Choroid plexus epithelial cell (primary cell): ENCODE results near the gene KCNJ1.

Experiments
- DNase-seq: peaks from one replicate; pipeline ENCODE4 v3.0.0-alpha.2; 2010; ENCODE audit warnings: low read depth
- H3K4me3 ChIP-seq: 2 replicates; pipeline ENCODE4 v1.5.1; 2011; ENCODE audit warnings: low read depth, mild to moderate bottlenecking, control low read depth, low read length, moderate library complexity
- TF ChIP-seq, protein P1 (sequence below): conservative IDR thresholded peaks from 2 replicates; pipeline ENCODE4 v1.5.1; 2011; ENCODE audit warnings: low read depth, mild to moderate bottlenecking, control low read depth, inconsistent platforms, low read length, moderate library complexity

The KCNJ1 gene

DNA sequence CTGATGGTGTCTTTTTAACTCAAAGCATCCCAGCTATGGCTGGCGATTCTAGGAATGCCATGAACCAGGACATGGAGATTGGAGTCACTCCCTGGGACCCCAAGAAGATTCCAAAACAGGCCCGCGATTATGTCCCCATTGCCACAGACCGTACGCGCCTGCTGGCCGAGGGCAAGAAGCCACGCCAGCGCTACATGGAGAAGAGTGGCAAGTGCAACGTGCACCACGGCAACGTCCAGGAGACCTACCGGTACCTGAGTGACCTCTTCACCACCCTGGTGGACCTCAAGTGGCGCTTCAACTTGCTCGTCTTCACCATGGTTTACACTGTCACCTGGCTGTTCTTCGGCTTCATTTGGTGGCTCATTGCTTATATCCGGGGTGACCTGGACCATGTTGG is 44.1 kb upstream of the KCNJ1 start:
- no peak overlapping the region for H3K4me3 ChIP-seq
- TF ChIP-seq, protein P1, sequence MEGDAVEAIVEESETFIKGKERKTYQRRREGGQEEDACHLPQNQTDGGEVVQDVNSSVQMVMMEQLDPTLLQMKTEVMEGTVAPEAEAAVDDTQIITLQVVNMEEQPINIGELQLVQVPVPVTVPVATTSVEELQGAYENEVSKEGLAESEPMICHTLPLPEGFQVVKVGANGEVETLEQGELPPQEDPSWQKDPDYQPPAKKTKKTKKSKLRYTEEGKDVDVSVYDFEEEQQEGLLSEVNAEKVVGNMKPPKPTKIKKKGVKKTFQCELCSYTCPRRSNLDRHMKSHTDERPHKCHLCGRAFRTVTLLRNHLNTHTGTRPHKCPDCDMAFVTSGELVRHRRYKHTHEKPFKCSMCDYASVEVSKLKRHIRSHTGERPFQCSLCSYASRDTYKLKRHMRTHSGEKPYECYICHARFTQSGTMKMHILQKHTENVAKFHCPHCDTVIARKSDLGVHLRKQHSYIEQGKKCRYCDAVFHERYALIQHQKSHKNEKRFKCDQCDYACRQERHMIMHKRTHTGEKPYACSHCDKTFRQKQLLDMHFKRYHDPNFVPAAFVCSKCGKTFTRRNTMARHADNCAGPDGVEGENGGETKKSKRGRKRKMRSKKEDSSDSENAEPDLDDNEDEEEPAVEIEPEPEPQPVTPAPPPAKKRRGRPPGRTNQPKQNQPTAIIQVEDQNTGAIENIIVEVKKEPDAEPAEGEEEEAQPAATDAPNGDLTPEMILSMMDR, result no peak
- no peak for DNase-seq

DNA sequence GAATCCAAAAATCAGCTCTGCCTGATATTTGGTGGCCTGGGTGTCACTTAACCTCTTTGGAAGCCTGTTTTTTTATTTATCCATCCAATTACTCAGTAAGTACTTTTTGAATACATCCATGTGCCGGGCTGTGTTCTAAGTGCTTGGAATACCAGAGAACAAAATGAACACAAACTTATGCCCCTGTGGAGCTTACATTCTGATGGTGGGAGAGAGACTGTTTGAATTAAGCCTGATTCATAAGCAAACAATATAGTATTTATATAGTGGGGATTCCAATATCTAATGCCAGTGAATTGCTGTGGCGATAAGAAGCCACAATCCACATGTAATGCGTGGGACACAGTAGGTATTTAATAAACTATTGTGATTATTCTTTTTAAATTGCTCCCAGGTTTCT is 43.5 kb upstream of the KCNJ1 start:
- H3K4me3 ChIP-seq, result no peak overlapping the region
- TF ChIP-seq, protein P1, result no peak
- DNase-seq, result no peak

GRCh38 chr11:128909438-128910125 is 42.5 kb upstream of the KCNJ1 start:
- TF ChIP-seq, protein P1, result no peak
- no peak for DNase-seq
- no peak overlapping the region for H3K4me3 ChIP-seq

DNA sequence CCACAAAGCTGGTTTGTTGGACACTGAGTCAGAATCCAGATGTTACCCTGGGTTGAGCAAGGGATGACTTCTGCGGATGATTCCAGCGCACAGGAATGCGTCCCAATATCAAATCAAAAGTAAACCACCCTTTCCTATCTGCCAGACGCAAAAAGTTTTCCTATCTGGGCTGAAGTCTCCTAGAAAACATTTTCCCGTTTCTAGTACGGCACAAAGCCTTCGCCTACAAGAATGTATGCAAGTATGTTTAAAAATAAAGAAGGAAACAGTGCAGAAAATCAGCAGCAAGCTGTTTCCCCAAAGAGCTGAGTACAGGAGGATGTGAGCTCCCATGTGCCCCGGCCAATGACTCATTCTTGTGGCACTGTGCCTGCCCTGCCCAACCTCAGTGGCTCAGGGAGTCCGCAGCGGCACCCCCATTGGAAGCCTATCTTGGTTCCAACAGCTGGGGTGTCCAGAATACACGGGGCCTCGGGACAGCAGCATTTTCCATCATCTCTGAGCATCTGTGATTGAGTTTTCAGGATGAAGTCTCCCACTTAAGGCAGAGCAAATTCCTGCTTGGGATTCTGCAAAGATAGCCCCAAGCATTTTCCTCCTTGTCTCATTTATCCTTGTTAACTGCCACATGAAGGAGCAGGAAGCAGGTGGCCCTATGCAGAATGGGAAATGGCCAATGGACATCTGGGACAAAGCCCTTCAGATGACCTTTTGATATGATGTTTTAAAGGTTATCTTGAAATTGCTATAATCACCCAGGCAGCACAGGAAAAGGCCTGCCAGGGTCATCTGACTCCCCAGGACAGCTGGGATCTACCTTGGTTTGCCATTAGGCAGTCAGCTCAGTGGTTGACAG is 41.5 kb upstream of the KCNJ1 start:
- TF ChIP-seq, protein P1, result no peak
- DNase-seq, result peak; percentile 42
- H3K4me3 ChIP-seq, result no peak overlapping the region

DNA sequence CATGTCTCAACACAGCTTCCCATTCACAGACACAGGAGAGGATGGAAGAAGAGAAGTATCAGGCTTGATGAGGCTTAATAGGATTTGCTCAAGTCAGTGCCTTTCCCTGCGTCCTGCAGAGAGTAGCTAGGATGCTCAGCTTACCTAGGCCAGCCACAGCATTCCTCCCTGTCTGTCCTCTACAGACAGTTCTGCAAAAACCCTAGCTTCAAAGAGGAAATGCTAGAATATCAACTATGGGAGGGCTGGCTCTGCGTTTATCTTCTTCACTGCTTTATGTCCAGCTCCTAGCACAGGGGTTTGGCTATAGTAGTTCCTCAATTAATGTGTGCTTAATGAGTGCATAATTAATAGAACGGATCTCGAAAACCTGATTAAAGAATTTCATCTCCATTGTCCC is 40.5 kb upstream of the KCNJ1 start:
- no peak for DNase-seq
- TF ChIP-seq, protein P1, result no peak
- no peak overlapping the region for H3K4me3 ChIP-seq

GRCh38 chr11:128906185-128907050 is 39.3 kb upstream of the KCNJ1 start:
- TF ChIP-seq, protein P1, result no peak
- no peak for DNase-seq
- no peak overlapping the region for H3K4me3 ChIP-seq
